Activated naive CD4-positive, alpha-beta T cell treated with anti-CD3 and anti-CD28 coated beads, Interleukin-2, amount 50 U/mL, for 72 hours (primary cell): ENCODE results near the gene DTHD1. TPM values are rescaled to one million over a fixed set of nuclear protein-coding genes. Genes with fewer than 3 reads are reported as not detected.

Source experiments
- ATAC-seq, 2 donors: fragments of 150-1000 bp; cut with Tn5 transposase; 2 replicates each; pipeline ENCODE4 v1.10.0; 2021; ENCODE audit warnings: mild to moderate bottlenecking in 2 of 2, moderate library complexity in 2 of 2
- DNase-seq, 2 donors: peaks; one replicate each; pipeline ENCODE4 v3.0.0; 2021 to 2022; ENCODE audit warnings: low spot score in 2 of 2
- H3K27ac Mint-ChIP-seq, 2 donors: one replicate each; pipeline ENCODE4 v1.8.0; 2022; ENCODE audit warnings: mild to moderate bottlenecking in 2 of 2, mixed read lengths in 2 of 2
- H3K36me3 Mint-ChIP-seq, 2 donors: one replicate each; pipeline ENCODE4 v1.8.0; 2022; ENCODE audit warnings: mixed read lengths in 2 of 2
- H3K9me3 Mint-ChIP-seq, 2 donors: one replicate each; pipeline ENCODE4 v1.8.0; 2022; ENCODE audit warnings: mixed read lengths in 2 of 2
- total RNA-seq, 2 donors: library from RNA; stranded (reverse); gene quantifications; one replicate each; pipeline ENCODE4 v1.2.3, GENCODE V29; 2022

DTHD1 gene
- total RNA-seq, 2 donors from 2014 or later: 0.20 to 3.6 TPM

GRCh38 chr4:36260731-36261130 is 20.7 kb upstream of the DTHD1 start:
- peaks cover 0 to 8% of the 10 kb centered on the region in 2 donors for H3K9me3 Mint-ChIP-seq
- DNase-seq (no peak), ATAC-seq (no peak)
- H3K27ac Mint-ChIP-seq: no peak overlapping the region
- peaks cover 0 to 17% of the 10 kb centered on the region in 2 donors for H3K36me3 Mint-ChIP-seq

- ATAC-seq (peak in 1 of 2 donors; percentile 27), DNase-seq (no peak)
- H3K36me3 Mint-ChIP-seq: peaks cover 0 to 25% of the 10 kb centered on the region in 2 donors
- peaks cover 0 to 15% of the 10 kb centered on the region in 2 donors for H3K9me3 Mint-ChIP-seq
- no peak overlapping the region for H3K27ac Mint-ChIP-seq
Measured at GRCh38 chr4:36264207-36264826, 17.1 kb upstream of the DTHD1 start.

DNA sequence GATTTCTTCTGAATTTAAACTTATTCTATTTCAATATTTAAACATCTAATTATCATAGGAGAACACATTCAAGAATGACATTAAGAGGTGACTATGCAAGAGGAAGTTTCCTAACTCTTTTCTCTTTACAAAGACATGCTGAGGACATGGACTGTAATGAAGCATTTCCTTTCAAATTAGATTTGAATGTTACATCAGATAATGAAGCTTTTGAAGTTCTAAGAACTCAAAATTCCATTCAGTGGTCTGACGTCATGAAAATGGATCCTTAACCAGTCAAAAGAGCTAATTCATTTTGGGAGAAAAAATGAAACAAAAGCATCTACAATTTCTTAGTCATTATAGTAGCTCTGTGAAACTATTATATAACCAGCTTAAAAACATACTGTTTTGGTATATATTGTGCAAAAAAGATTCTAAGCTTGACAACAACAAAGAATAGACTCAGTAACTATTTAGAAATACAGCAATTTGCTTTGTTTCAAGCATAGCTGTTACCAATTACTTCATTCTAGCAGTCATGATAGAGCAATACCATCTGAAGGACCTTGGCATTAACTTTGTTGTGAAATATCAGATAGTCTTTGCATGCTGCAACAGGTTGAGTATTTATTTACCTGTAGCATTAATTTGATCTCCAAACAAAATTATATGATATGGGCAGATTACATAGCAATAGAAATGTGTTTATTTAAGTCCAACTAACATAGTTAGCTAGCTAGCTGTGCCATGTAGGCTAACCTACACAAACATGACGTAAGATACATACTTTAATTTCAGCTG is 13.7 kb upstream of the DTHD1 start:
- Mint-ChIP-seq H3K9me3 (peaks cover 0 to 15% of the 10 kb centered on the region in 2 donors), H3K27ac (peak overlapping the region in 1 of 2 donors; percentile 14), H3K36me3 (peaks cover 0 to 19% of the 10 kb centered on the region in 2 donors)
- ATAC-seq (peak in 1 of 2 donors; percentile 45), DNase-seq (no peak)

DNA sequence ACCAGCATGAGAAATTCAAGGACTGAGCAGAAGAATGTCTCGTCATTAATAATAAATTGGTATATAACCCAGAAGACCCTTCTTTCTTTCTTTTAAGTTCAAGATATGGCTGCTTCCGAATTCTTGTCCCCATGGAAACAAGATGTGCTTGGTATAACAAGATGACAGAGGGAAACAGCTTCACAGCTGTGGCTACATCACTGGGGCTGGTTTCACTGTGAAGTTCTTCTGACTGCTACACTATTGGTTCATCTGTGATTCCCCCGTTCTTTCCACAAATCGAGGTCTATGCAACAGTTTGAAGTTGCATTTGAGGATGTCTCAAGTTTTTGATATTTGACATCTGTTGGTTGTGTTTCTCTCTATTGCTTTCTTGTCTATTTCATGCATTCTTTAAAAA is 12.3 kb upstream of the DTHD1 start:
- no peak for DNase-seq
- Mint-ChIP-seq H3K36me3 (peaks cover 0 to 19% of the 10 kb centered on the region in 2 donors), H3K27ac (peak overlapping the region; percentile 48 to 88), H3K9me3 (peaks cover 0 to 15% of the 10 kb centered on the region in 2 donors)
- ATAC-seq: peak; percentile 81 to 95

GRCh38 chr4:36269533-36270173 is 11.8 kb upstream of the DTHD1 start:
- Mint-ChIP-seq H3K36me3 (peaks cover 0 to 19% of the 10 kb centered on the region in 2 donors), H3K9me3 (peaks cover 0 to 15% of the 10 kb centered on the region in 2 donors), H3K27ac (peak overlapping the region; percentile 48 to 88)
- ATAC-seq (no peak), DNase-seq (no peak)

DNA sequence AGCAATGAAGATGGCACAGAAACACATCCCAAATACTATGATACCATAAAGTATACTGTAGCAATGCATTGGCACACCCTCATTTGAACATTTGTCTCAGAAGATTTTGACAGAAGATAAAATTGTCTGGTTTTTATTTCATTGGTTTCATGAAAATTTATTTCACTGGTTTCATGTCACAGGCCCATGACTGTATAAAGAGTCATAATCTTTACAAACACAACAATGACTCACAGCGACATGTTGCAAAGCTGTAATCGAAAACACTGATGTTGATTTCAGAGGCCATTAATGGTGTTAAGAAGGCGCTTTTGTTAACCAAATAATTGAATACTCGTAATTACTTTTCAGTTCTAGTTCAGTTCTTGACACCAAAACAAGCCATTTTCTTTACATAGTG is 8.1 kb upstream of the DTHD1 start:
- no peak for DNase-seq
- no peak overlapping the region for H3K27ac Mint-ChIP-seq
- peak in 1 of 2 donors; percentile 25 for ATAC-seq

DNA sequence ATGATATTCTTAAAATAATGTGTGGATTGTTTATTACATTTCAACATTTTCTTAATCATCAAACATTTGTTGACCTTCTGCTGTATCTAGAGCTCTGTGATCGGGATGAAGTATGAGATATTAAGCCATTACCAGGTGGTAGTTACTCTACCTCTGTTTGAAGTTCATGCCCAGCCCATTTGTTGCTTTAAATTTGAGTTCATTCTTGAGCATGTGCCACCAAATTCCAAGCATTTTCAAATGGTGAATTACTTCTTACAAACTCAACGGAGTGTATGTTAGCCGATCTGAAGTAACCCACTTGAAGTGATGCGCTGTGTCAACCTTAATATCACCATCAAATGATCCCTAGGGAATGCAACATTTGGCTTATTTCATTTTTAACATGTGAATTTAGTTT is 7.3 kb upstream of the DTHD1 start:
- no peaks in the 10 kb centered on the region for H3K36me3 Mint-ChIP-seq
- no peak overlapping the region for H3K27ac Mint-ChIP-seq
- ATAC-seq: no peak
- no peaks in the 10 kb centered on the region for H3K9me3 Mint-ChIP-seq
- DNase-seq: no peak

More for the DNA sequence above, 8.1 kb upstream of the DTHD1 start:
- Mint-ChIP-seq H3K36me3 (no peaks in the 10 kb centered on the region), H3K9me3 (no peaks in the 10 kb centered on the region)

- no peak for DNase-seq
- H3K27ac Mint-ChIP-seq: peak overlapping the region in 1 of 2 donors; percentile 76
- H3K36me3 Mint-ChIP-seq: peaks cover 0 to 23% of the 10 kb centered on the region in 2 donors
- peak in 1 of 2 donors; percentile 46 for ATAC-seq
- H3K9me3 Mint-ChIP-seq: peaks cover 0 to 11% of the 10 kb centered on the region in 2 donors
Measured at GRCh38 chr4:36277533-36277932, 3.9 kb upstream of the DTHD1 start.

- peaks cover 0 to 11% of the 10 kb centered on the region in 2 donors for H3K9me3 Mint-ChIP-seq
- ATAC-seq (peak; percentile 43 to 47), DNase-seq (no peak)
- peaks cover 0 to 35% of the 10 kb centered on the region in 2 donors for H3K36me3 Mint-ChIP-seq
- peak overlapping the region; percentile 15 to 53 for H3K27ac Mint-ChIP-seq
Measured at GRCh38 chr4:36278789-36279188, 2.6 kb upstream of the DTHD1 start.

DNA sequence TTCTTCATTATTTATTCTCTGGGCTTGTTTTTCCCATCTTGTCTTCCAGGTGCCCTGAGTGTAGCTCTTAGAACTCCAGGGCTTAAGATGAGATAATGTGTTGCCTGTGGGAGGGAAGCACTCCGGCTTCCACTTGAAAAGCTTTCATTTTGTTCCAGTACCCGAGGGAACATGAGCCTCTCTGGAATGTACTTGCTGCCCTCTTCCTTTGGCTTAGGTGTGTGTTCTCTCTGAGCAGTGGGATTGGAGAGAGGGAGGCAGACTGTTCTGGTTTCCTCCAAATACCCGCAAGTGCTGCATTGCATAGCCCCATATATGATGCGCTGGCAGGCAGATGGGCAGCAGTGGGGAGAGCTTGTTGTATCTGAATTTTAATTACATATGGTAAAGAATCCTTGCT is 861 bp upstream of the DTHD1 start:
- Mint-ChIP-seq H3K36me3 (peaks cover 0 to 40% of the 10 kb centered on the region in 2 donors), H3K27ac (no peak overlapping the region), H3K9me3 (peaks cover 0 to 11% of the 10 kb centered on the region in 2 donors)
- no peak for DNase-seq
- no peak for ATAC-seq

- ATAC-seq (no peak), DNase-seq (no peak)
- H3K9me3 Mint-ChIP-seq: peaks cover 4 to 11% of the 10 kb centered on the region in 2 donors
- H3K27ac Mint-ChIP-seq: no peak overlapping the region
- H3K36me3 Mint-ChIP-seq: peaks cover 5 to 44% of the 10 kb centered on the region in 2 donors
Measured at GRCh38 chr4:36282503-36283030, 1.2 kb downstream of the DTHD1 start.

DNA sequence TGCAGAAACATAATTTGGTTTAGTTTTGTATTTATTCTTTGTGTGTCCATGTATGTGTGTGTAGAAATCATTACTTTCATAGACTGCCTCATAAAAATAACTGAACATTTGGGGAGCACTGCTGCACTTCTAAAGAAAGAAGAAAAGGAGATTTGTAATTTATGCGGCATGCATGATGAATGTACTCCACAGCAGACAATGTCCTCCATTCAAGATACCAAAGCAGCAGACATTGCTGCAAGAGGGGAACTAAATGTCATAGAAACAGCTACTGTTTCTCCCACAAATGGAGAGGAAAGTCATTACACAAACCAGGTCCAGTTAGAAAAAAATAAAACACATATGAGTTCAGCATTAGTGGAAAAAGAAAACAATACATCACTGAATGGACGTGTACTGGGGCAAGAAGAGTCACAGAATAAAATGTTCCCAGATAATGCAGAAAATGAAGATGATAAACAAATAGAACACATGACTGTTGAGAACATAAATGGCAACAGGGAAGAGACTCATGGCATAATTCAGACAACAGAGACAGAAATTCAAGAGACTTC is 2.6 kb downstream of the DTHD1 start:
- peaks cover 5 to 55% of the 10 kb centered on the region in 2 donors for H3K36me3 Mint-ChIP-seq
- DNase-seq: no peak
- peaks cover 4 to 11% of the 10 kb centered on the region in 2 donors for H3K9me3 Mint-ChIP-seq
- no peak for ATAC-seq
- no peak overlapping the region for H3K27ac Mint-ChIP-seq

DNA sequence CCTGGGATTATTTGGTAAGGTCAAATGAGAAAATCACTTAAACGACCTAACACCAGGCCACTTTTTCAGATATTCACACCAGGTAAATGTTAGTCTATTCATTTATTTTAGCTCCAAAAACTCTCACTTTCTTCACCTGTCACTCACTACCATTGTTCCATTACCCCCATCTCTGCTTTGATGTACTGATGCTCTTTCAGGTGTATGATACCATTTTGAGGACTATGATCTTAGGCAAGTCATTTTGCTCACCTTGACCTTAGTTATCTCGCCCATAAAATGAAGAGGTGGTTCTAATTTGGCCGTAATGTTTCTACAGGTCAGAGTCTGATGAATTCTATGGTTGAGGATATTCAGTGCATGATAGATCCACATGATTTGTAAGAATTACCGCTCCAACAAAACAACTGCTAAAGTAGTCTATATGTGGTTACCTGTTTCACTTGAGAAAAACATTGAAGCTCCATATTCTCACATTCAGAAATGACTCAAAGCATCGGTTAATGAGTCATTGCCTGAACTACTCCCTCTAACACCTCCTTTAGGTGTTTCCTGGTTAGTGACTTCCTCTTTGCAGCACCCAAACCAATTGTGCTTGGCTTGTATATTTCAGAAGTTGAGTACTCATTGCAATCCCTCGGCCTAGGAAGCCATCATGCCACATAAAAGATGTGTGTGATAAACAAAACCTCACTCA is 4.5 kb downstream of the DTHD1 start:
- Mint-ChIP-seq H3K36me3 (peaks cover 5 to 45% of the 10 kb centered on the region in 2 donors), H3K9me3 (peaks cover 4 to 11% of the 10 kb centered on the region in 2 donors), H3K27ac (peak overlapping the region; percentile 97 to 98)
- DNase-seq: peak; percentile 59
- ATAC-seq: peak; percentile 92 to 97

DNA sequence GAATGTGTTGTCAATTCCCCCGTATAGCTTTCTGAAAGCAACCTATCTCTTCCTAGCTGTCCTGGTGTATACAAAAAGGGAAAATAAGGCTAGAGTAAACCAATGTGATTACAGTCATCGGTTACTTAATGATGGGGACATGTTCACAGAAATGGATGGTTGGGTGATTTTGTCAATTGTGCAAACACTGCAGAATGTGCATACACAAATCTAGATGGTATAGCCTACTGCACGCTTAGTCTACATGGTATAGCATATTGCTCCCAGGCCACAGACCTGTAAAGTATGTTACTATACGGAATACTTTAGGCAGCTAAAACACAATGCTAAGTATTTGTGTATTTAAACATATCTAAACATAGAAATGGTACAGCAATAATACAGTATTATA is 5.1 kb downstream of the DTHD1 start:
- Mint-ChIP-seq H3K9me3 (peaks cover 4 to 9% of the 10 kb centered on the region in 2 donors), H3K27ac (peak overlapping the region; percentile 58 to 98), H3K36me3 (peaks cover 5 to 42% of the 10 kb centered on the region in 2 donors)
- no peak for ATAC-seq
- no peak for DNase-seq

DNA sequence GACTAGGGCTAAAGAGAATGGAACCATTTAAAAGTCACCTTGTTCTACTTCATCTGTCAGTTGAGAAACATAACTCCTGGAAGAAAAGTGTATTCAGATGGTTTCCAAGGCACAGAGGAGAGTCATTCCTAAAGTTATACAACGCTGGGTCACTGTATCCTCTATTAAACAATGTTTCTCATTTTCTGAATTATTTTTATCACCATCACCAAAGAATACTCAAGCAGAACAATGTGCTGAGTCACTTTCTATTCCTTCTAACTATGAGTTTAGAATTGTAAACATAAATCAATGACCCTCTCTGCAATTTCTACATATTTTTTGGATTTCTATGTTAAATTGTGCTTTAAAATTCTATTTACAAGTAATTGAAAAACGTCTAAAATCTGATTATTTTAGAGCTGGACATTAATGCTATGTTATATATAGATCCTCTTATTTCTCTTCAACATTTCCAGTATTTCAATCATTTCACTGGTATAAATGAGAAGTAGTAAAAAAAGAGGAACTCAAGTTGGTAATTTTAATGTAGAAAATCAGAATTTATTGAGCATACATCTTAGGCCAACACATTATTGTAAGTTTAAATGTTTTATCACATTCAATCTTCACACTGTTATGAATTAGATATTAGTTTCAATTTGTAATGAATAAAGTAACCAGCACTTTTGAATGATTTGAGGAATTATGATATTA is 7.5 kb downstream of the DTHD1 start:
- H3K36me3 Mint-ChIP-seq: peaks cover 5 to 18% of the 10 kb centered on the region in 2 donors
- ATAC-seq: no peak
- H3K9me3 Mint-ChIP-seq: peaks cover 0 to 4% of the 10 kb centered on the region in 2 donors
- DNase-seq: no peak
- no peak overlapping the region for H3K27ac Mint-ChIP-seq
